GM23338 (cell line): ENCODE data around the gene VGLL2. TPM values are rescaled to one million over a fixed set of nuclear protein-coding genes. Genes with fewer than 3 reads are reported as not detected.

Experiments used
- ATAC-seq: fragments of 200-7000 bp; cut with Tn5 transposase; 3 replicates; pipeline ENCODE4 v1.9.1; 2020
- DNase-seq: peaks from one replicate; pipeline ENCODE4 v3.0.0-alpha.2; 2015; ENCODE audit warnings: low spot score
- H2AFZ ChIP-seq: fragments of 200-600 bp; sonication (generic); 2 replicates; pipeline ENCODE4 v1.8.0; 2016; ENCODE audit warnings: antibody characterized with exemption, mild to moderate bottlenecking, moderate library complexity
- H3F3A ChIP-seq: fragments of 200-600 bp; sonication (generic); replicated peaks from 2 replicates; pipeline ENCODE4 v1.8.0; 2017; ENCODE audit warnings: antibody characterized with exemption, mixed run types, low read depth
- H3K27ac ChIP-seq: fragments of 200-600 bp; sonication (generic); 2 replicates; pipeline ENCODE4 v1.6.1; 2016; ENCODE audit warnings: low read depth
- H3K27me3 ChIP-seq: fragments of 200-600 bp; sonication (generic); 2 replicates; pipeline ENCODE4 v1.8.0; 2016; ENCODE audit warnings: mild to moderate bottlenecking, mixed run types, moderate library complexity; ENCODE audit not compliant: insufficient read depth
- H3K36me3 ChIP-seq: fragments of 200-600 bp; sonication (generic); 2 replicates; pipeline ENCODE4 v1.8.0; 2016; ENCODE audit warnings: mild to moderate bottlenecking; ENCODE audit not compliant: insufficient read depth
- H3K4me1 ChIP-seq: fragments of 200-600 bp; sonication (generic); 2 replicates; pipeline ENCODE4 v1.8.0; 2016; ENCODE audit warnings: mild to moderate bottlenecking, moderate library complexity; ENCODE audit not compliant: insufficient read depth
- H3K4me2 ChIP-seq: fragments of 200-600 bp; sonication (generic); 2 replicates; pipeline ENCODE4 v1.7.1; 2017; ENCODE audit warnings: mixed run types
- H3K4me3 ChIP-seq: fragments of 200-600 bp; sonication (generic); 2 replicates; pipeline ENCODE4 v1.6.1; 2016; ENCODE audit warnings: mixed run types
- H3K79me2 ChIP-seq: fragments of 200-600 bp; sonication (generic); replicated peaks from 2 replicates; pipeline ENCODE4 v1.8.0; 2017; ENCODE audit warnings: mild to moderate bottlenecking; ENCODE audit not compliant: insufficient read depth
- H3K9me2 ChIP-seq: fragments of 200-600 bp; sonication (generic); 2 replicates; pipeline ENCODE4 v1.8.0; 2017; ENCODE audit not compliant: insufficient read depth
- H4K20me1 ChIP-seq: fragments of 200-600 bp; sonication (generic); replicated peaks from 2 replicates; pipeline ENCODE4 v1.8.0; 2017; ENCODE audit warnings: mild to moderate bottlenecking; ENCODE audit not compliant: insufficient read depth
- H3K27ac Mint-ChIP-seq: 2 replicates; pipeline ENCODE4 v1.8.0; 2020; ENCODE audit warnings: inconsistent platforms, mild to moderate bottlenecking, moderate library complexity, mixed read lengths
- H3K27me3 Mint-ChIP-seq: 3 replicates; pipeline ENCODE4 v1.8.0; 2022; ENCODE audit warnings: low read depth, mild to moderate bottlenecking, moderate library complexity, mixed read lengths, inconsistent platforms; ENCODE audit not compliant: insufficient read depth, poor library complexity
- H3K36me3 Mint-ChIP-seq: 3 replicates; pipeline ENCODE4 v1.8.0; 2021; ENCODE audit warnings: low read depth, mild to moderate bottlenecking, inconsistent platforms, moderate library complexity, mixed read lengths
- H3K4me1 Mint-ChIP-seq: 3 replicates; pipeline ENCODE4 v1.8.0; 2020; ENCODE audit warnings: mild to moderate bottlenecking, inconsistent platforms, mixed read lengths
- H3K4me3 Mint-ChIP-seq: 3 replicates; pipeline ENCODE4 v1.8.0; 2021; ENCODE audit warnings: moderate library complexity, mild to moderate bottlenecking, inconsistent platforms, mixed read lengths
- H3K9me3 Mint-ChIP-seq: 3 replicates; pipeline ENCODE4 v1.8.0; 2020; ENCODE audit warnings: moderate library complexity, mild to moderate bottlenecking, inconsistent platforms, mixed read lengths
- CREB1 ChIP-seq: fragments of 250-450 bp; sonication (Bioruptor Pico); IDR thresholded peaks from 2 replicates; pipeline ENCODE4 v1.5.0; 2020; ENCODE audit warnings: low read depth, mild to moderate bottlenecking, moderate library complexity
- ETS1 ChIP-seq: IDR thresholded peaks from 2 replicates; pipeline ENCODE4 v1.6.1; 2016; ENCODE audit warnings: antibody characterized with exemption
- EZH2 ChIP-seq: fragments of 200-600 bp; sonication (generic); IDR thresholded peaks from one replicate; pipeline ENCODE4 v1.8.0; 2017; ENCODE audit warnings: antibody characterized with exemption, mild to moderate bottlenecking, low read depth; ENCODE audit not compliant: unreplicated experiment
- EZH2phosphoT487 ChIP-seq: fragments of 200-600 bp; sonication (generic); IDR thresholded peaks from one replicate; pipeline ENCODE4 v1.8.1; 2018; ENCODE audit warnings: antibody characterized with exemption; ENCODE audit not compliant: unreplicated experiment
- NANOG ChIP-seq: IDR thresholded peaks from 2 replicates; pipeline ENCODE4 v1.6.1; 2016; ENCODE audit warnings: antibody characterized with exemption, borderline replicate concordance
- STAT1 ChIP-seq: IDR thresholded peaks from one replicate; pipeline ENCODE4 v1.6.1; 2016; ENCODE audit warnings: antibody characterized with exemption; ENCODE audit not compliant: unreplicated experiment
- ZNF462 ChIP-seq: fragments of 250-450 bp; sonication (Bioruptor Pico); IDR thresholded peaks from 2 replicates; pipeline ENCODE4 v1.5.0; 2020; ENCODE audit warnings: mild to moderate bottlenecking, moderate library complexity
- polyA plus RNA-seq: library from polyadenylated mRNA; unstranded; fragments of >200 nt; fragmentation: Nextera tagmentation; extraction: Ambion mirVana; gene quantifications from 2 replicates; pipeline ENCODE4 v1.2.1, GENCODE V29; 2016
- total RNA-seq: library from RNA; depleted of rRNA; stranded (reverse); fragments of >200 nt; shearing (Covaris generic); gene quantifications from 2 replicates; pipeline ENCODE4 v1.2.3, GENCODE V29; 2014

The VGLL2 gene
- total and polyA plus RNA-seq, 2 experiments from 2014 or later: not detected

DNA sequence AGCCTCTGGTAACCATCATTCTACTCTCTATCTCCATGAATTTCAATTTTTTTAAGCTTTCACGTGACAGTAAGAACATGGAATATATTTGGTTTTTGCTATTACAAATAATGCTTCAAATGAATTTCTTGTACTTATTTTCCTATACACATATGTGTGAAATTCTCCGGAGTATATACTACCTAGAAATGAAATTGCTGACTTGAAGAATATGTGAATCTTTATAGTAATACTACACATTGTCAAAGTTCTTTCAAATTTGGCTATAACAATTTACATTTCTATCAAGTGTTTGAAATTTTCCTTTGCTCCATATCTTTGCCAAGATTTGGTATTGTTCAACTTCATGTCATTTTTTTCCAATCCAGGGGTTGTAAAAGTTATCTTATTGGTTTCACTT is 11.6 kb upstream of the VGLL2 start:
- no peak overlapping the region for H2AFZ ChIP-seq
- H3K27me3 Mint-ChIP-seq: no peaks in the 10 kb centered on the region
- no peak for DNase-seq
- H3K79me2 ChIP-seq: no peaks in the 10 kb centered on the region
- ATAC-seq: no peak
- H3K36me3 Mint-ChIP-seq: no peaks in the 10 kb centered on the region
- H3K4me1 ChIP-seq: no peaks in the 10 kb centered on the region
- no peak overlapping the region for H3K27ac Mint-ChIP-seq
- H3K4me1 Mint-ChIP-seq: no peaks in the 10 kb centered on the region
- no peaks in the 10 kb centered on the region for H3K9me3 Mint-ChIP-seq
- no peak overlapping the region for H3K4me3 ChIP-seq
- TF ChIP-seq CREB1 (CRISPR knock-in tag): no peak
- no peak for TF ChIP-seq EZH2
- no peak for TF ChIP-seq ETS1
- no peak for TF ChIP-seq STAT1
- no peak for TF ChIP-seq EZH2phosphoT487
- TF ChIP-seq ZNF462: no peak
- TF ChIP-seq NANOG: no peak
- H3K4me2 ChIP-seq: no peak overlapping the region
- no peak overlapping the region for H3K27ac ChIP-seq
- no peaks in the 10 kb centered on the region for H3K9me2 ChIP-seq
- no peak overlapping the region for H3K4me3 Mint-ChIP-seq
- no peaks in the 10 kb centered on the region for H3K36me3 ChIP-seq
- H3F3A ChIP-seq: no peaks in the 10 kb centered on the region
- H4K20me1 ChIP-seq: no peaks in the 10 kb centered on the region
- H3K27me3 ChIP-seq: no peaks in the 10 kb centered on the region
